WTC11 (cell line): ENCODE data around the gene CYTH3.

Experiments
- AFF4 ChIP-seq: sonication (generic); formaldehyde crosslinking; IDR thresholded peaks from 2 replicates; pipeline ENCODE4 v1.8.1; 2023; ENCODE audit warnings: mild to moderate bottlenecking, missing genetic modification reagents, borderline replicate concordance
- ATF3 ChIP-seq: sonication (generic); formaldehyde crosslinking; conservative IDR thresholded peaks from 2 replicates; pipeline ENCODE4 v1.8.1; 2022; ENCODE audit warnings: mild to moderate bottlenecking, missing genetic modification reagents
- CTCF ChIP-seq: fragments of 200-600 bp; IDR thresholded peaks from 2 replicates; pipeline ENCODE4 v1.8.0; 2022; ENCODE audit warnings: antibody characterized with exemption
- FOXP1 ChIP-seq: sonication (generic); formaldehyde crosslinking; IDR thresholded peaks from 2 replicates; pipeline ENCODE4 v1.8.0; 2022; ENCODE audit warnings: missing genetic modification reagents, mild to moderate bottlenecking, moderate library complexity, borderline replicate concordance
- JUN ChIP-seq: sonication (generic); formaldehyde crosslinking; IDR thresholded peaks from 2 replicates; pipeline ENCODE4 v1.8.0; 2023; ENCODE audit warnings: mild to moderate bottlenecking, missing genetic modification reagents
- MAX ChIP-seq: sonication (generic); formaldehyde crosslinking; IDR thresholded peaks from 2 replicates; pipeline ENCODE4 v1.8.0; 2022; ENCODE audit warnings: mild to moderate bottlenecking, missing genetic modification reagents
- MYBL2 ChIP-seq: sonication (generic); formaldehyde crosslinking; IDR thresholded peaks from 2 replicates; pipeline ENCODE4 v1.8.1; 2023; ENCODE audit warnings: mild to moderate bottlenecking, moderate library complexity, missing genetic modification reagents
- ZNF396 ChIP-seq: fragments of 250-450 bp; sonication (Bioruptor Pico); IDR thresholded peaks from 2 replicates; pipeline ENCODE4 v1.8.0; 2021; ENCODE audit warnings: mild to moderate bottlenecking, moderate library complexity, borderline replicate concordance
- ZSCAN18 ChIP-seq: fragments of 250-450 bp; sonication (Bioruptor Pico); IDR thresholded peaks from 2 replicates; pipeline ENCODE4 v2.1.2; 2022; ENCODE audit warnings: mild to moderate bottlenecking, moderate library complexity

- no peak for TF ChIP-seq ATF3 (CRISPR knock-in tag)
- no peak for TF ChIP-seq ZNF396 (CRISPR knock-in tag)
- no peak for TF ChIP-seq CTCF
- no peak for TF ChIP-seq JUN (CRISPR knock-in tag)
- no peak for TF ChIP-seq MYBL2 (CRISPR knock-in tag)
- TF ChIP-seq AFF4 (CRISPR knock-in tag), result no peak
- TF ChIP-seq ZSCAN18, result no peak
- TF ChIP-seq FOXP1 (CRISPR knock-in tag), result no peak
- no peak for TF ChIP-seq MAX (CRISPR knock-in tag)
Measured at GRCh38 chr7:6181136-6181535, 91.3 kb downstream of the CYTH3 start.
